SK-N-SH treated with all-trans-retinoic acid at 6 μM for 48 hours (cell line): Measurements from ENCODE around the gene RGS7.

Source experiments
- ATAC-seq: fragments of 200-7000 bp; cut with Tn5 transposase; 3 replicates; pipeline ENCODE4 v1.9.1; 2020; ENCODE audit warnings: mild to moderate bottlenecking, moderate library complexity
- ARNTL ChIP-seq: fragments of 450-650 bp; formaldehyde crosslinking; IDR thresholded peaks from 2 replicates; pipeline ENCODE4 v1.5.0; 2020; ENCODE audit warnings: low read depth, mild to moderate bottlenecking, moderate library complexity, borderline replicate concordance
- BACH2 ChIP-seq: fragments of 250-450 bp; sonication (Bioruptor Pico); IDR thresholded peaks from 2 replicates; pipeline ENCODE4 v1.9.0; 2021; ENCODE audit warnings: mild to moderate bottlenecking, borderline replicate concordance
- CSDC2 ChIP-seq: fragments of 250-450 bp; sonication (Bioruptor Pico); IDR thresholded peaks from 2 replicates; pipeline ENCODE4 v1.5.0; 2020; ENCODE audit warnings: mild to moderate bottlenecking, moderate library complexity
- CSRNP3 ChIP-seq: fragments of 250-450 bp; sonication (Bioruptor Pico); IDR thresholded peaks from 2 replicates; pipeline ENCODE4 v1.5.1; 2021; ENCODE audit warnings: mild to moderate bottlenecking, moderate library complexity
- ESRRG ChIP-seq: fragments of 250-450 bp; sonication (Bioruptor Pico); IDR thresholded peaks from 2 replicates; pipeline ENCODE4 v1.6.1; 2021; ENCODE audit warnings: mild to moderate bottlenecking
- GLIS3 ChIP-seq: fragments of 250-450 bp; sonication (Bioruptor Pico); IDR thresholded peaks from 2 replicates; pipeline ENCODE4 v1.5.0; 2020; ENCODE audit warnings: mild to moderate bottlenecking, moderate library complexity
- ISL1 ChIP-seq: fragments of 250-450 bp; sonication (Bioruptor Pico); IDR thresholded peaks from 2 replicates; pipeline ENCODE4 v2.1.2; 2022; ENCODE audit warnings: mild to moderate bottlenecking, moderate library complexity
- OSR1 ChIP-seq: fragments of 250-450 bp; sonication (Bioruptor Pico); IDR thresholded peaks from 2 replicates; pipeline ENCODE4 v1.8.0; 2022; ENCODE audit warnings: moderate library complexity, mild to moderate bottlenecking, inconsistent platforms
- PATZ1 ChIP-seq: fragments of 250-450 bp; sonication (Bioruptor Pico); IDR thresholded peaks from 2 replicates; pipeline ENCODE4 v1.8.0; 2020; ENCODE audit warnings: mild to moderate bottlenecking, moderate library complexity, borderline replicate concordance
- PPARA ChIP-seq: fragments of 250-450 bp; sonication (Bioruptor Pico); IDR thresholded peaks from 2 replicates; pipeline ENCODE4 v1.5.0; 2020; ENCODE audit warnings: mild to moderate bottlenecking, borderline replicate concordance
- RARB ChIP-seq: fragments of 250-450 bp; sonication (Bioruptor Pico); IDR thresholded peaks from 2 replicates; pipeline ENCODE4 v1.8.0; 2021; ENCODE audit warnings: mild to moderate bottlenecking, moderate library complexity
- SNAI2 ChIP-seq: fragments of 250-450 bp; sonication (Bioruptor Pico); IDR thresholded peaks from 2 replicates; pipeline ENCODE4 v1.5.0; 2020; ENCODE audit warnings: mild to moderate bottlenecking, moderate library complexity
- TCF4 ChIP-seq: fragments of 250-450 bp; sonication (Bioruptor Pico); IDR thresholded peaks from 2 replicates; pipeline ENCODE4 v1.8.0; 2021; ENCODE audit warnings: mild to moderate bottlenecking, moderate library complexity, borderline replicate concordance
- TOX ChIP-seq: fragments of 250-450 bp; sonication (Bioruptor Pico); IDR thresholded peaks from 2 replicates; pipeline ENCODE4 v1.8.0; 2021; ENCODE audit warnings: mild to moderate bottlenecking, moderate library complexity, borderline replicate concordance
- TSHZ2 ChIP-seq: fragments of 250-450 bp; sonication (Bioruptor Pico); IDR thresholded peaks from 2 replicates; pipeline ENCODE4 v1.5.0; 2020; ENCODE audit warnings: mild to moderate bottlenecking, moderate library complexity
- ZC3H10 ChIP-seq: fragments of 250-450 bp; sonication (Bioruptor Pico); IDR thresholded peaks from 2 replicates; pipeline ENCODE4 v1.5.1; 2021; ENCODE audit warnings: mild to moderate bottlenecking, moderate library complexity
- ZFP3 ChIP-seq: fragments of 250-450 bp; sonication (Bioruptor Pico); IDR thresholded peaks from 2 replicates; pipeline ENCODE4 v1.5.0; 2020; ENCODE audit warnings: mild to moderate bottlenecking, moderate library complexity
- ZFP30 ChIP-seq: fragments of 450-650 bp; formaldehyde crosslinking; IDR thresholded peaks from 2 replicates; pipeline ENCODE4 v1.5.0; 2022; ENCODE audit warnings: mild to moderate bottlenecking, moderate library complexity
- ZNF565 ChIP-seq: fragments of 450-650 bp; formaldehyde crosslinking; conservative IDR thresholded peaks from 2 replicates; pipeline ENCODE4 v1.5.0; 2020; ENCODE audit warnings: low read depth, mild to moderate bottlenecking, moderate library complexity
- ZNF70 ChIP-seq: fragments of 450-650 bp; formaldehyde crosslinking; IDR thresholded peaks from 2 replicates; pipeline ENCODE4 v1.5.0; 2020; ENCODE audit warnings: mild to moderate bottlenecking, moderate library complexity
- TF ChIP-seq, protein P1 (sequence below): fragments of 250-450 bp; sonication (Bioruptor Pico); IDR thresholded peaks from 2 replicates; pipeline ENCODE4 v1.8.0; 2021; ENCODE audit warnings: low read depth, mild to moderate bottlenecking, moderate library complexity, borderline replicate concordance
- TF ChIP-seq, protein P2 (sequence below): fragments of 250-450 bp; sonication (Bioruptor Pico); IDR thresholded peaks from 2 replicates; pipeline ENCODE4 v1.5.1; 2020; ENCODE audit warnings: low read depth, mild to moderate bottlenecking, moderate library complexity

Gene RGS7

GRCh38 chr1:240833075-240833474, 523.9 kb downstream of the RGS7 start (continued):
- TF ChIP-seq, protein P1, sequence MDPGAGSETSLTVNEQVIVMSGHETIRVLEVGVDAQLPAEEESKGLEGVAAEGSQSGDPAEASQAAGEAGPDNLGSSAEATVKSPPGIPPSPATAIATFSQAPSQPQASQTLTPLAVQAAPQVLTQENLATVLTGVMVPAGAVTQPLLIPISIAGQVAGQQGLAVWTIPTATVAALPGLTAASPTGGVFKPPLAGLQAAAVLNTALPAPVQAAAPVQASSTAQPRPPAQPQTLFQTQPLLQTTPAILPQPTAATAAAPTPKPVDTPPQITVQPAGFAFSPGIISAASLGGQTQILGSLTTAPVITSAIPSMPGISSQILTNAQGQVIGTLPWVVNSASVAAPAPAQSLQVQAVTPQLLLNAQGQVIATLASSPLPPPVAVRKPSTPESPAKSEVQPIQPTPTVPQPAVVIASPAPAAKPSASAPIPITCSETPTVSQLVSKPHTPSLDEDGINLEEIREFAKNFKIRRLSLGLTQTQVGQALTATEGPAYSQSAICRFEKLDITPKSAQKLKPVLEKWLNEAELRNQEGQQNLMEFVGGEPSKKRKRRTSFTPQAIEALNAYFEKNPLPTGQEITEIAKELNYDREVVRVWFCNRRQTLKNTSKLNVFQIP: no peak
- no peak for TF ChIP-seq ISL1

DNA sequence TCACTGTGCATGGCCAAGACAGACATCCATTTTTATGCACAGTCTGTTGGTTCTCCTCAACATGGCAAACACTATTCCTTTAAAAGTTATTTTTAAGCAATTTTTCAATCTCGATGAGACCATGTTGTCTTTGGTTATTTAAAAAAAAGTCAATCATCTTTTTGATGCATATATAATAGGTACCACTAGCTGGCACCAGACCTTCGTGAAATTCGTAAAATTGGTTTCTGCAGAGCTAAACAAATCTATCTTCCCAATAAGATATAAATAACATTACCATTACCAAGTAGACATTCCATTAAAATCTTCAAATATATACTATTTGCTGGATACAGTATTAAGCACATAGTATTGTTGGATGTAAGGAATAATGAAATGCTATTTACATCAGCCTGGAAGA, 525.1 kb downstream of the RGS7 start:
- ATAC-seq: peak; percentile 9
- TF ChIP-seq ARNTL (CRISPR knock-in tag) (no peak), ZNF70 (no peak), BACH2 (no peak), ESRRG (no peak), ZFP30 (CRISPR knock-in tag) (no peak), PATZ1 (CRISPR knock-in tag) (no peak), CSRNP3 (no peak), RARB (CRISPR knock-in tag) (no peak), PPARA (CRISPR knock-in tag) (no peak), TOX (CRISPR knock-in tag) (no peak), SNAI2 (no peak), ZFP3 (CRISPR knock-in tag) (no peak), TCF4 (no peak), OSR1 (CRISPR knock-in tag) (no peak), ISL1 (no peak)
- TF ChIP-seq, protein P2, sequence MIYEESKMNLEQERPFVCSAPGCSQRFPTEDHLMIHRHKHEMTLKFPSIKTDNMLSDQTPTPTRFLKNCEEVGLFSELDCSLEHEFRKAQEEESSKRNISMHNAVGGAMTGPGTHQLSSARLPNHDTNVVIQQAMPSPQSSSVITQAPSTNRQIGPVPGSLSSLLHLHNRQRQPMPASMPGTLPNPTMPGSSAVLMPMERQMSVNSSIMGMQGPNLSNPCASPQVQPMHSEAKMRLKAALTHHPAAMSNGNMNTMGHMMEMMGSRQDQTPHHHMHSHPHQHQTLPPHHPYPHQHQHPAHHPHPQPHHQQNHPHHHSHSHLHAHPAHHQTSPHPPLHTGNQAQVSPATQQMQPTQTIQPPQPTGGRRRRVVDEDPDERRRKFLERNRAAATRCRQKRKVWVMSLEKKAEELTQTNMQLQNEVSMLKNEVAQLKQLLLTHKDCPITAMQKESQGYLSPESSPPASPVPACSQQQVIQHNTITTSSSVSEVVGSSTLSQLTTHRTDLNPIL (CRISPR knock-in tag): no peak

DNA sequence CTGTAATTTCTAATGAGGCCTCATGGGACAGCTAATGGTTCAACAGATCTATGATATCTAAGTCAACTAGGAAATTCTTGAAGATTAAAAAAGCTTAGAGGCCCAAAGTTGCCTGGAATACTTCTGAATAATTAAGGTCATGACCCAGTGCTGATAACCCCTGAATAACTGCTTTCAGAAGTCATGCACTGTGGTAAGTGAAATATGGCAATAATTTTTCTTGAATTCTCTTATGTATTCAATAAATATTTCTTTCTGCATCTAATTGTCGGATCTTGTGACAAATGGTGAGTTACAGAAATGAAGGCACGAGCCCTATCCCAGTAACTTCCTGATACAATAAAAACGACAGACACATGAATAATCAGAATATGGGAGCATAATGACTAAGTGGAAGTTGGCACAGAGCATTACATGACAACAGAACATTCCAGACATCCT, 525.8 kb downstream of the RGS7 start:
- peak; percentile 90 for ATAC-seq
- TF ChIP-seq ZC3H10 (CRISPR knock-in tag) (no peak), CSDC2 (CRISPR knock-in tag) (peak; percentile 59; the same call in 1 of the 2 replicates), SNAI2 (0 out of 2 replicates have a peak, but pooled peaks have one; percentile 68), TOX (CRISPR knock-in tag) (peak; percentile 62; the same call in 1 of the 2 replicates), TCF4 (no peak; the same call in 1 of the 2 replicates), RARB (CRISPR knock-in tag) (no peak), ZNF565 (no peak), GLIS3 (CRISPR knock-in tag) (0 out of 2 replicates have a peak, but pooled peaks have one; percentile 48), ISL1 (peak; percentile 97)
- TF ChIP-seq, protein P1: peak; percentile 91; the same call in 1 of the 2 replicates
- TF ChIP-seq, all 23 proteins: peak for 6

- ATAC-seq: no peak
- no peak for TF ChIP-seq ZFP30 (CRISPR knock-in tag)
- TF ChIP-seq BACH2: no peak
- no peak for TF ChIP-seq GLIS3 (CRISPR knock-in tag)
- TF ChIP-seq TSHZ2: no peak
- TF ChIP-seq ESRRG: no peak
- no peak for TF ChIP-seq PATZ1 (CRISPR knock-in tag)
- TF ChIP-seq ISL1: no peak
- no peak for TF ChIP-seq TCF4
- TF ChIP-seq ZC3H10 (CRISPR knock-in tag): no peak
- TF ChIP-seq RARB (CRISPR knock-in tag): no peak
- no peak for TF ChIP-seq CSRNP3
- no peak for TF ChIP-seq OSR1 (CRISPR knock-in tag)
These were observed 527.5 kb downstream of the RGS7 start for GRCh38 chr1:240829487-240829886.
